ENCODE results near the gene GMPR2.

Gene GMPR2

GRCh38 chr14:24247422-24247821, 14.7 kb downstream of the GMPR2 start:
- no peak overlapping the region for H3K27ac ChIP-seq
- peaks cover 0 to 5% (median 0%) of the 10 kb centered on the region in 3 donors for H3K36me3 ChIP-seq
- DNase-seq, result peak in 1 of 2 donors; percentile 10
- no peaks in the 10 kb centered on the region for H3K27me3 ChIP-seq
- no peak for TF ChIP-seq CTCF (IDR thresholded peaks at IDR 0.05)
- H3K4me1 ChIP-seq, result peaks cover 0 to 10% (median 7%) of the 10 kb centered on the region in 4 donors
- H3K4me3 ChIP-seq, result no peak overlapping the region
- intact Hi-C loops (cut with DNase I; ENCODE audit: low total_unique reads), result loop anchor here (10.0 kb wide), 1 partner anchor 187 kb away; no protein-coding TSS in a partner anchor
- no peaks in the 10 kb centered on the region for H3K9me3 ChIP-seq

- H3K36me3 ChIP-seq, result peaks cover 0 to 17% (median 0%) of the 10 kb centered on the region in 3 donors
- H3K4me1 ChIP-seq, result no peaks in the 10 kb centered on the region
- H3K27me3 ChIP-seq, result no peaks in the 10 kb centered on the region
- no peak for TF ChIP-seq CTCF (IDR thresholded peaks at IDR 0.05)
- H3K4me3 ChIP-seq, result no peak overlapping the region
- intact Hi-C loops (cut with DNase I; ENCODE audit: low total_unique reads), result loop anchor here (10.0 kb wide), 1 partner anchor 185 kb away; no protein-coding TSS in a partner anchor
- no peaks in the 10 kb centered on the region for H3K9me3 ChIP-seq
- DNase-seq, result peak in 1 of 2 donors; percentile 33
- H3K27ac ChIP-seq, result no peak overlapping the region
Measured at GRCh38 chr14:24249230-24250021, 16.7 kb downstream of the GMPR2 start.

- intact Hi-C loops (cut with DNase I; ENCODE audit: low total_unique reads), result no loop called here
- Histone ChIP-seq H3K9me3 (no peaks in the 10 kb centered on the region), H3K36me3 (peaks cover 0 to 27% (median 0%) of the 10 kb centered on the region in 3 donors), H3K4me1 (no peaks in the 10 kb centered on the region), H3K27ac (no peak overlapping the region), H3K27me3 (no peaks in the 10 kb centered on the region), H3K4me3 (no peak overlapping the region)
- TF ChIP-seq CTCF (IDR thresholded peaks at IDR 0.05), result no peak
- peak in 1 of 2 donors; percentile 46 for DNase-seq
Measured at GRCh38 chr14:24250354-24250753, 17.6 kb downstream of the GMPR2 start.

DNA sequence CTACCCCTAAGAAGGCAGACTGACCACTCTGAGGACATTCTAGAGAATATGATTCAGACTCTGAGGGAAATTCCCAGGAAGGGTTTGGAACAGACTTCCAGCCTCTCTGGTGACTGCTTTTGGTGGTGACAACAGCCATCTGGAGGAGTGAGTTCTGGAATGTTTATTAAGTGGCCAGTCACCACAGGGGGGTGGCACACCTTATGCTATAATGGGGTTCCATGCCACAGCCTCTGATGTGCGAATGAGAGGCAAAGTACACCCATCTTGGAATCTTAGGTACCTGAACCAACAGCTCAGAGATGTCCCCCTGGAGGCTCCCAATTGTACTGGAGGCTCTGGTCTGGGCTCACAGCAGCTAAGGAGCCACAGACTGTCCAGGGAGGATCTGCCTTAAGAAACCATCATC, 19.2 kb downstream of the GMPR2 start:
- no peak for TF ChIP-seq CTCF (IDR thresholded peaks at IDR 0.05)
- no peak for DNase-seq
- Histone ChIP-seq H3K9me3 (no peaks in the 10 kb centered on the region), H3K36me3 (peaks cover 0 to 28% (median 0%) of the 10 kb centered on the region in 3 donors), H3K4me3 (no peak overlapping the region), H3K27ac (no peak overlapping the region), H3K4me1 (no peaks in the 10 kb centered on the region), H3K27me3 (no peaks in the 10 kb centered on the region)
- intact Hi-C loops (cut with DNase I; ENCODE audit: low total_unique reads), result no loop called here

DNA sequence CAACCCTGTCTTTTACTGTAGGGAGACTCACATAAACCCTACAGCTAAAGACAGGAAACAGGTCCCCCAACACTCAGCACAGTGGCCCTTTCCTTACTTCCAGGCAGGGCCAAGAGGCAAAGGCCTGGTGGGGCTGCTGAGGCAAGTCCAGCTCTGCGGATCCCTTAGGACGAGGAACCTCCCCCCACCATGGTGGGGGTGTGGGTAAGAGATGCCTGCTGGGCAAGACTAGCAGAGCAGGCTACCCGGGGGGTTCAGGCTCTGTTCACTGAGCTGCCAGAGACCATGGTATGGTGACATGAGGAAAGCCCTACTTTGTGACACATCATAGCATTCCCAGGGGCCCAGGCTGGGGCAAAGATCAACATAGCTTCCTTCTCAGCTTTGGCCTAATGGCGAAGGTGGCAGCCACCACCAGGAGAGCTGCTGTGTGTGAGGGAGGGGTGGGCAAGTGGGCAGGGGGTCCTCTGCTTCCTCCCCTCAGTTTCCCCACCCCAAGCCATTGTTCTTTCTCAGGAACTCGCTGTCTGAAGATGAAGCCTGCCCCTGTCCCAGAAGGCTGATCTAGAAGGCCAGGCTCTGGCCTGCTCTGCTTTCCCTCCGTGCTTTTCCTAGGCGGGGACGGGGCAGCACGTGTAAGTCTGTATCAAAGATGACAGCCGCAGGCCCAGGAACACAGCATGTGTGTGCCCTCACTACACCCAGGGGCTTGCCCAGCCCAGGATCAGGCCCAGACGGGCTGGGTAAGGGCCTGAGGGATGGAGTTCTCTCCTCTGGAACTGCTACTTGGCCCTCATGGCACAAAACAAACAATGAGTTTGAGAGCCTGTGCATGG, 19.8 kb downstream of the GMPR2 start:
- Histone ChIP-seq H3K4me3 (no peak overlapping the region), H3K27me3 (no peaks in the 10 kb centered on the region), H3K9me3 (no peaks in the 10 kb centered on the region), H3K27ac (no peak overlapping the region), H3K36me3 (peaks cover 0 to 28% (median 0%) of the 10 kb centered on the region in 3 donors), H3K4me1 (no peaks in the 10 kb centered on the region)
- peak in 1 of 2 donors; percentile 51 for DNase-seq
- intact Hi-C loops (cut with DNase I; ENCODE audit: low total_unique reads), result no loop called here
- TF ChIP-seq CTCF (IDR thresholded peaks at IDR 0.05), result no peak
